ENCODE measurements around the gene COBL. TPM values are rescaled to one million over a fixed set of nuclear protein-coding genes. Genes with fewer than 3 reads are reported as not detected.

Gene COBL
- total RNA-seq, 3 donors from 2014 or later (not counting 1 experiment from before 2014, with no cell fraction given), result not detected

DNA sequence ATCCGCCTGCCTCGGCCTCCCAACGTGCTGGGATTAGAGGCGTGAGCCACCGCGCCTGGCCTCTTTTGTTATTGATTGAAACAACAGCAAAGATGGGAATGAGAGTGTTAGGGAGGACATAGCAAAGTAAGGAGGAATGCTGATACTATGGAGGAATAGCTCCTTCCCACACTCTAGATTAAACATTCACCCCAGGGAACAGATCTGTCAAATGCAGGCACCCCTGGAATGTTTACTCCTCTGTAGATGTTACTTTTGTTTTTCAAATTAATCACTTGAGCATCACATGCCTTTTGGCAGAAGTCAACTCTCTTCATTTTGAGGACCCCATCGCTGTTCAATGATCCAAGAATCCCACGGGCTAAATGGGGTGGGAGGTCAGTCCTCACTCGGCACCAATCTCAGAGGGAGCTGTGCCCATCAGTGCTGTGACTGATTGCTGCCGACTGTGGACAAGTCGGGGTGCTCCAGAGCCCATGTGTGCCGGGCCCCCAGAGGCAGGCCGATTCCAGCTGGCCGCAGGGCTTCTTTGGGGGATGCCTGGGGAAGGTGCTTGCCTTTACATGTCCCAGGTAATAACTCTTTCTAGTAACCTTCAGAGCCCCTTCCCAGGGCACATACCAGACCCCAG, 10.2 kb upstream of the COBL start:
- Mint-ChIP-seq H3K36me3 (no peaks in the 10 kb centered on the region), H3K4me1 (no peaks in the 10 kb centered on the region), H3K27me3 (ENCODE audit: low read depth in 2 of 2) (no peaks in the 10 kb centered on the region), H3K27ac (no peak overlapping the region), H3K9me3 (no peaks in the 10 kb centered on the region), H3K4me3 (no peak overlapping the region)
- DNase-seq (no peak), ATAC-seq (no peak)
- H3K27ac ChIP-seq (ENCODE audit: low read length), result no peak overlapping the region
- H3K9me3 ChIP-seq (ENCODE audit: control insufficient read depth, insufficient read depth, low read length), result no peaks in the 10 kb centered on the region
- intact Hi-C loops (cut with micrococcal nuclease), result no loop called here
- H3K4me1 ChIP-seq (ENCODE audit: control insufficient read depth, insufficient read depth, low read length), result no peaks in the 10 kb centered on the region
- no peaks in the 10 kb centered on the region for H3K36me3 ChIP-seq (ENCODE audit: control insufficient read depth, insufficient read depth, low read length)
- H3K27me3 ChIP-seq (ENCODE audit: control insufficient read depth, insufficient read depth, low read length), result no peaks in the 10 kb centered on the region
- 82% methylated on average over 14 of the region's 14 CpGs for WGBS (ENCODE audit: insufficient coverage)
- no peak overlapping the region for H3K4me3 ChIP-seq (ENCODE audit: low read length)
- TF ChIP-seq, protein P1, sequence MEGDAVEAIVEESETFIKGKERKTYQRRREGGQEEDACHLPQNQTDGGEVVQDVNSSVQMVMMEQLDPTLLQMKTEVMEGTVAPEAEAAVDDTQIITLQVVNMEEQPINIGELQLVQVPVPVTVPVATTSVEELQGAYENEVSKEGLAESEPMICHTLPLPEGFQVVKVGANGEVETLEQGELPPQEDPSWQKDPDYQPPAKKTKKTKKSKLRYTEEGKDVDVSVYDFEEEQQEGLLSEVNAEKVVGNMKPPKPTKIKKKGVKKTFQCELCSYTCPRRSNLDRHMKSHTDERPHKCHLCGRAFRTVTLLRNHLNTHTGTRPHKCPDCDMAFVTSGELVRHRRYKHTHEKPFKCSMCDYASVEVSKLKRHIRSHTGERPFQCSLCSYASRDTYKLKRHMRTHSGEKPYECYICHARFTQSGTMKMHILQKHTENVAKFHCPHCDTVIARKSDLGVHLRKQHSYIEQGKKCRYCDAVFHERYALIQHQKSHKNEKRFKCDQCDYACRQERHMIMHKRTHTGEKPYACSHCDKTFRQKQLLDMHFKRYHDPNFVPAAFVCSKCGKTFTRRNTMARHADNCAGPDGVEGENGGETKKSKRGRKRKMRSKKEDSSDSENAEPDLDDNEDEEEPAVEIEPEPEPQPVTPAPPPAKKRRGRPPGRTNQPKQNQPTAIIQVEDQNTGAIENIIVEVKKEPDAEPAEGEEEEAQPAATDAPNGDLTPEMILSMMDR (IDR thresholded peaks at IDR 0.05), result no peak

DNA sequence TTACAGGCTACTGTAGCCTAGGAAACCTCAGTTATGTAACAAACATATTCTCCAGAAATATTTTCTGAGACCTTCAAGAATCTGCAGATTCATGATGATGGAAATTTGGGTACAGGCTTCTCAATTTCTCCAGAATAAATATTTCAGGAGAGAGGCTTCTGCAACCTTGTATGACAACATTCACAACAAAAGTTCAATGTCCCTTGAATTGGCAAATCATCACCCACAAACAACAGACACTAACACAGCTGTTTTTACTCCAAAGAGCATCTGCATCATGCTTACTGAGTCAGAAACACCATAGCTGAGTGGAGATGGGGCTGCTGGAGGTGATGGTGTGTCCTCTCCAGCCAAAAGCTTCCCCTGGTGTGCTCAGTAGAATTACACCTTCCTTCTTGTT, 9.3 kb upstream of the COBL start:
- no peaks in the 10 kb centered on the region for H3K36me3 ChIP-seq (ENCODE audit: control insufficient read depth, insufficient read depth, low read length)
- Mint-ChIP-seq H3K9me3 (no peaks in the 10 kb centered on the region), H3K4me3 (no peak overlapping the region), H3K27me3 (ENCODE audit: low read depth in 2 of 2) (no peaks in the 10 kb centered on the region), H3K4me1 (no peaks in the 10 kb centered on the region), H3K27ac (no peak overlapping the region), H3K36me3 (no peaks in the 10 kb centered on the region)
- H3K4me3 ChIP-seq (ENCODE audit: low read length), result no peak overlapping the region
- TF ChIP-seq, protein P1 (IDR thresholded peaks at IDR 0.05), result no peak
- DNase-seq (no peak), ATAC-seq (no peak)
- no peaks in the 10 kb centered on the region for H3K9me3 ChIP-seq (ENCODE audit: control insufficient read depth, insufficient read depth, low read length)
- intact Hi-C loops (cut with micrococcal nuclease), result no loop called here
- H3K27me3 ChIP-seq (ENCODE audit: control insufficient read depth, insufficient read depth, low read length), result no peaks in the 10 kb centered on the region
- H3K4me1 ChIP-seq (ENCODE audit: control insufficient read depth, insufficient read depth, low read length), result no peaks in the 10 kb centered on the region
- no peak overlapping the region for H3K27ac ChIP-seq (ENCODE audit: low read length)

DNA sequence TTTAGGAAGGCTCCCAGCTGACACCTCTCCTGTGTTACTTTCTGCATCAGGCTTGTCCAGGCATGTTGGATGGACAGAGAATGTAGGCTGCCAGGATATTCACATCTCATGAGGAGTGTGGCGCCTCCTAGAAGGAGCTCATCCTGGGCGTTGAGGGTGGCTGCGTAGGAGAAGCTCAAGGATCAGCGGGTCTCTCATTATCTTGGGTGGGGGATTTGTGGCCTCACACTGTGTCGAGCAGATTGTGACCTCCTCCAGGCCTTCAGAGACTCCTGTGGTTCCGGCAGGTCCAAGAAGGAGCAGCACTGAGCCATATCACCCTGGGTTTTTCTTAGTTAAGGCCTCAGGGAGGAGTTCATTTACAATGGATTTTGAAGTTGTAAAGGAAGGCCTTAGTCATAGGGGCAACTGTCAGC, 8.7 kb upstream of the COBL start:
- intact Hi-C loops (cut with micrococcal nuclease), result no loop called here
- no peaks in the 10 kb centered on the region for H3K27me3 ChIP-seq (ENCODE audit: control insufficient read depth, insufficient read depth, low read length)
- no peak for DNase-seq
- Mint-ChIP-seq H3K27me3 (ENCODE audit: low read depth in 2 of 2) (no peaks in the 10 kb centered on the region), H3K4me1 (no peaks in the 10 kb centered on the region), H3K4me3 (no peak overlapping the region), H3K9me3 (no peaks in the 10 kb centered on the region), H3K27ac (no peak overlapping the region), H3K36me3 (no peaks in the 10 kb centered on the region)
- WGBS (ENCODE audit: insufficient coverage), result 89% methylated on average over 6 of the region's 6 CpGs
- H3K4me3 ChIP-seq (ENCODE audit: low read length), result no peak overlapping the region
- TF ChIP-seq, protein P1 (IDR thresholded peaks at IDR 0.05), result no peak
- no peaks in the 10 kb centered on the region for H3K9me3 ChIP-seq (ENCODE audit: control insufficient read depth, insufficient read depth, low read length)
- H3K27ac ChIP-seq (ENCODE audit: low read length), result no peak overlapping the region
- ATAC-seq, result no peak
- H3K36me3 ChIP-seq (ENCODE audit: control insufficient read depth, insufficient read depth, low read length), result no peaks in the 10 kb centered on the region
- H3K4me1 ChIP-seq (ENCODE audit: control insufficient read depth, insufficient read depth, low read length), result no peaks in the 10 kb centered on the region

All from natural killer cell (primary cell).